Neural progenitor cell (in vitro differentiated cells): ENCODE measurements around the gene OR2L13.

Experiments used
- EZH2 ChIP-seq: fragments of 200-600 bp; sonication (generic); IDR thresholded peaks from 2 replicates; pipeline ENCODE4 v1.6.1; 2017; ENCODE audit warnings: antibody characterized with exemption, mild to moderate bottlenecking, moderate library complexity
- TF ChIP-seq, protein P1 (sequence below): fragments of 200-600 bp; sonication (generic); IDR thresholded peaks from 2 replicates; pipeline ENCODE4 v1.5.1; 2017; ENCODE audit warnings: antibody characterized with exemption, mild to moderate bottlenecking

- TF ChIP-seq, protein P1, sequence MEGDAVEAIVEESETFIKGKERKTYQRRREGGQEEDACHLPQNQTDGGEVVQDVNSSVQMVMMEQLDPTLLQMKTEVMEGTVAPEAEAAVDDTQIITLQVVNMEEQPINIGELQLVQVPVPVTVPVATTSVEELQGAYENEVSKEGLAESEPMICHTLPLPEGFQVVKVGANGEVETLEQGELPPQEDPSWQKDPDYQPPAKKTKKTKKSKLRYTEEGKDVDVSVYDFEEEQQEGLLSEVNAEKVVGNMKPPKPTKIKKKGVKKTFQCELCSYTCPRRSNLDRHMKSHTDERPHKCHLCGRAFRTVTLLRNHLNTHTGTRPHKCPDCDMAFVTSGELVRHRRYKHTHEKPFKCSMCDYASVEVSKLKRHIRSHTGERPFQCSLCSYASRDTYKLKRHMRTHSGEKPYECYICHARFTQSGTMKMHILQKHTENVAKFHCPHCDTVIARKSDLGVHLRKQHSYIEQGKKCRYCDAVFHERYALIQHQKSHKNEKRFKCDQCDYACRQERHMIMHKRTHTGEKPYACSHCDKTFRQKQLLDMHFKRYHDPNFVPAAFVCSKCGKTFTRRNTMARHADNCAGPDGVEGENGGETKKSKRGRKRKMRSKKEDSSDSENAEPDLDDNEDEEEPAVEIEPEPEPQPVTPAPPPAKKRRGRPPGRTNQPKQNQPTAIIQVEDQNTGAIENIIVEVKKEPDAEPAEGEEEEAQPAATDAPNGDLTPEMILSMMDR = no peak
- TF ChIP-seq EZH2 = no peak
Observed at GRCh38 chr1:248143311-248143710, 48.3 kb downstream of the OR2L13 start.
